Activated naive CD4-positive, alpha-beta T cell treated with anti-CD3 and anti-CD28 coated beads, Interleukin-2, amount 10 ng/mL, durations not matched to agents 7 days and 5 days (primary cell): ENCODE results near the gene PNLIPRP3.

Experiments used
- CTCF ChIA-PET: fragments of 350-600 bp; sonication (Branson Sonifier 250); formaldehyde crosslinking; loops from one replicate; lab custom pipeline; 2021; ENCODE audit warnings: antibody characterized with exemption; lab: Charles Lee
- DNase-seq: peaks from one replicate; pipeline ENCODE4 v3.0.0-alpha.2; 2020
- H3K27ac Mint-ChIP-seq: one replicate; pipeline ENCODE4 v1.8.0; 2021; ENCODE audit warnings: mild to moderate bottlenecking, moderate library complexity, mixed read lengths
- H3K27me3 Mint-ChIP-seq: one replicate; pipeline ENCODE4 v1.8.0; 2021; ENCODE audit warnings: mild to moderate bottlenecking, mixed read lengths
- H3K36me3 Mint-ChIP-seq: one replicate; pipeline ENCODE4 v1.8.0; 2021; ENCODE audit warnings: mixed read lengths
- H3K4me1 Mint-ChIP-seq: one replicate; pipeline ENCODE4 v1.8.0; 2021; ENCODE audit warnings: mixed read lengths
- H3K4me3 Mint-ChIP-seq: one replicate; pipeline ENCODE4 v1.8.0; 2021; ENCODE audit warnings: mild to moderate bottlenecking, moderate library complexity, mixed read lengths
- H3K9me3 Mint-ChIP-seq: one replicate; pipeline ENCODE4 v1.8.0; 2021; ENCODE audit warnings: mixed read lengths

PNLIPRP3 gene

GRCh38 chr10:116466715-116467422 lies 39.2 kb downstream of the PNLIPRP3 start:
- Mint-ChIP-seq H3K4me3 (no peak overlapping the region), H3K4me1 (no peaks in the 10 kb centered on the region), H3K9me3 (no peaks in the 10 kb centered on the region), H3K27me3 (peaks cover 3% of the 10 kb centered on the region), H3K36me3 (no peaks in the 10 kb centered on the region), H3K27ac (no peak overlapping the region)
- CTCF ChIA-PET = no interaction called here
- DNase-seq = no peak

- Mint-ChIP-seq H3K27me3 (peaks cover 3% of the 10 kb centered on the region), H3K36me3 (no peaks in the 10 kb centered on the region), H3K9me3 (no peaks in the 10 kb centered on the region), H3K4me1 (no peaks in the 10 kb centered on the region), H3K4me3 (no peak overlapping the region), H3K27ac (no peak overlapping the region)
- CTCF ChIA-PET = no interaction called here
- no peak for DNase-seq
Measured at GRCh38 chr10:116469437-116469836, 41.8 kb downstream of the PNLIPRP3 start.

GRCh38 chr10:116470071-116470470 lies 42.4 kb downstream of the PNLIPRP3 start:
- Mint-ChIP-seq H3K9me3 (peaks cover 3% of the 10 kb centered on the region), H3K4me3 (no peak overlapping the region), H3K27ac (no peak overlapping the region), H3K27me3 (no peaks in the 10 kb centered on the region), H3K4me1 (no peaks in the 10 kb centered on the region), H3K36me3 (no peaks in the 10 kb centered on the region)
- DNase-seq = no peak
- CTCF ChIA-PET = interaction anchor here (1.3 kb wide), 1 partner anchor 20 kb away, joined by 3 read pairs; no protein-coding TSS in a partner anchor

DNA sequence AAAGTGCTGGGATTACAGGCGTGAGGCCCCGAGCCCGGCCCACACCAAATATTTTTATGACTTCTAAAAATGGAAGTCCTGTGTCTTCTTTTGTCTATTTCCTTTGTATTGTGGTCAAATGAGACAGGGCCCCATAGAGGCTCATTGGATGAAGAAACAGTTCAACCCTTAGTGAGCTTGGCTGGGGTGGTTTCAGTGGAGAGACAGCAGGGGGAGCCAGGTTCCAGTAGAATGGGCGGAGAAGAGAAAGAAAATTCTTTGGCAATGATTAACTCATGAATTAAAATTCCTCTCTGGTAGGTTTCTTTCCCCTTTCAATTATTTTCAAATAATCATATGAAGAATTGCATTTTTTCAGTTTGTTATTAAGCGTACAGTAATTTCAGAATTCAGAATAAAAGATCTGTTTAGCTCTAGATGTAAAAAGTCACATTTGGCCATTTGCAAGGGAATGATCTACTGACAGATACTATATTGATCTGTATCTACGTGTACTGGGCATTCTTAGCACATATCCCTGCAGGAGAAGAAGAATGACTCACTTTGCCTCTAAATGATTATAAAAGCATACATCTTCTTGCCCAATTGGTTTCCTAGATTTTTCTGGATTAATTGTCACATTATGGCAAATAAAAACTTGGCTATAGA lies 43.2 kb downstream of the PNLIPRP3 start:
- CTCF ChIA-PET = interaction anchor here (1.3 kb wide), 1 partner anchor 19 kb away, joined by 3 read pairs; no protein-coding TSS in a partner anchor
- DNase-seq = no peak
- Mint-ChIP-seq H3K27ac (no peak overlapping the region), H3K27me3 (no peaks in the 10 kb centered on the region), H3K4me3 (no peak overlapping the region), H3K9me3 (peaks cover 3% of the 10 kb centered on the region), H3K36me3 (no peaks in the 10 kb centered on the region), H3K4me1 (no peaks in the 10 kb centered on the region)

DNA sequence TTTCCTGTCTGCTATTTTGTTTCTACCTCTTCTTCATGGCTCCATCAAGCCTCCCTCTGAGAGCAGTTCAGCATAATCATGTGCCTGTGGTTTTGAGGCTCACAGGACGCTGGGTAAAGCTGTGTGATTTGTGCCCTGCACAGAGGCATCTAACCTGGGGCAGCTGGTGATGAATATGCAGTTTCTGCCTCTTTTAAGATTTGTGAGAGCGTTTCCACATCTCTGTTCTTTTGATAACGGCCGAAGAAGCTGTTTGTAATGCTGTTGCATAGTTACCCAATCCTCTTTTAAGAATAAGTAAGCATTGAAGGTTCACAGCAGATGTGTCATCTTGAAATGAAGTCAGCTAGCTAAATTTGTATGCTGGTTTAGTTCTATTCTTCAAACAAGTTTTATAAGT lies 45.2 kb downstream of the PNLIPRP3 start:
- no peak for DNase-seq
- Mint-ChIP-seq H3K27me3 (no peaks in the 10 kb centered on the region), H3K36me3 (no peaks in the 10 kb centered on the region), H3K9me3 (peaks cover 3% of the 10 kb centered on the region), H3K4me1 (no peaks in the 10 kb centered on the region), H3K4me3 (no peak overlapping the region), H3K27ac (no peak overlapping the region)
- CTCF ChIA-PET = no interaction called here

- DNase-seq = no peak
- H3K4me1 Mint-ChIP-seq = no peaks in the 10 kb centered on the region
- H3K9me3 Mint-ChIP-seq = peaks cover 3% of the 10 kb centered on the region
- no peaks in the 10 kb centered on the region for H3K36me3 Mint-ChIP-seq
- H3K4me3 Mint-ChIP-seq = no peak overlapping the region
- no peaks in the 10 kb centered on the region for H3K27me3 Mint-ChIP-seq
- no peak overlapping the region for H3K27ac Mint-ChIP-seq
- CTCF ChIA-PET = no interaction called here
Measured at GRCh38 chr10:116475866-116476265, 48.2 kb downstream of the PNLIPRP3 start.

DNA sequence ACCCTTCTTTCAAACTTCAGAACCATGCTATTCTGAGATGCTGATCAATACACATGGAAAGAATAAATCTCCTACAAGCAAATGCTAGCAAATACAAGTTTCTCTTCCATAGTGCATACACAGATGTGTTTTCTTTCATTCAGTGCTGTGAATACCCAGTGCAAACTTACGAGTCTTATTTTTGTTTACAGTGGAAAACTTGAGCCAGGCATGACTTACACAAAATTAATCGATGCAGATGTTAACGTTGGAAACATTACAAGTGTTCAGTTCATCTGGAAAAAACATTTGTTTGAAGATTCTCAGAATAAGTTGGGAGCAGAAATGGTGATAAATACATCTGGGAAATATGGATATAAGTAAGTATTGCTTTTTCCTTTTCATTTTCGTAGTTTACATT lies 48.8 kb downstream of the PNLIPRP3 start:
- Mint-ChIP-seq H3K9me3 (peaks cover 3% of the 10 kb centered on the region), H3K27ac (no peak overlapping the region), H3K36me3 (no peaks in the 10 kb centered on the region), H3K4me1 (no peaks in the 10 kb centered on the region), H3K27me3 (no peaks in the 10 kb centered on the region), H3K4me3 (no peak overlapping the region)
- CTCF ChIA-PET = no interaction called here
- no peak for DNase-seq

GRCh38 chr10:116477986-116478664 lies 50.5 kb downstream of the PNLIPRP3 start:
- DNase-seq = no peak
- Mint-ChIP-seq H3K27ac (no peak overlapping the region), H3K9me3 (peaks cover 3% of the 10 kb centered on the region), H3K27me3 (no peaks in the 10 kb centered on the region), H3K36me3 (no peaks in the 10 kb centered on the region), H3K4me3 (no peak overlapping the region), H3K4me1 (no peaks in the 10 kb centered on the region)
- CTCF ChIA-PET = no interaction called here

DNA sequence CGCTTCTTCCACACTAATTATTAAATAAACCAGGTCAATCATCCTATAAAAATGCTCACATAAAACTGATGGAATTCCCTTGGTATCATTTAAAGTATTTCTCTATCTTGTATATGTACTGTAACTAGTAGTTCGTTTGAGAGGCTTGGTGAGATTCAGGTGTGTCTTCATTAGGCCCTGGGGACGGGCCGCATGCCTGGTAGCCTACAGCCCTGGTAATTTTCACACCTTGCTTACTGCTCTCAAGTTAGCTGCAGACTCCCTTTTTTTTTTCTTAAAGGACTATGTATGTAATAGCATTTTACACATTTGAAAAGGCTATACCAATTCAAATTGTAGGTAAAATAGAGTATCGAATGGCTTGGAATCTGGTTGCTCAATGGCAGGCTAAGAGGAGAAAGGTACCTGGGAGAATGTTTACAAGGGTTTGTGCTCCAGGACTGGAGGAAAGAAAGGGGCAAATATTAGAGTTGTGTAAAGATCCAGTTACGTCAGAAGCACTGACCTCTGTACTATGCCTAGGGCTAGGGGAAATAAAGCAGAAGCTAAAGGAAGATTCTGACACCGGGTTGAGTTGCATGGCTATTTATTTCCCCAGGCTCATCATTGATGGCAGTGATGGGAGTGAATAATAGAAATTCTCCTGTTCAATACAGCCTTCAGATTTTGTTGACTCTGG lies 59.3 kb downstream of the PNLIPRP3 start:
- Mint-ChIP-seq H3K27ac (no peak overlapping the region), H3K36me3 (no peaks in the 10 kb centered on the region), H3K27me3 (no peaks in the 10 kb centered on the region), H3K4me3 (no peak overlapping the region), H3K9me3 (no peaks in the 10 kb centered on the region), H3K4me1 (no peaks in the 10 kb centered on the region)
- DNase-seq = no peak
- CTCF ChIA-PET = interaction anchor here (0.5 kb wide), 1 partner anchor 693 kb away, joined by 4 read pairs; no protein-coding TSS in a partner anchor

- CTCF ChIA-PET = no interaction called here
- Mint-ChIP-seq H3K4me1 (no peaks in the 10 kb centered on the region), H3K36me3 (no peaks in the 10 kb centered on the region), H3K4me3 (no peak overlapping the region), H3K9me3 (no peaks in the 10 kb centered on the region), H3K27ac (no peak overlapping the region), H3K27me3 (no peaks in the 10 kb centered on the region)
- no peak for DNase-seq
Measured at GRCh38 chr10:116487522-116488430, 60.1 kb downstream of the PNLIPRP3 start.

- CTCF ChIA-PET = interaction anchor here (0.6 to 1.1 kb wide), 3 partner anchors 19 to 34 kb away, joined by 3 read pairs; no protein-coding TSS in a partner anchor
- Mint-ChIP-seq H3K36me3 (no peaks in the 10 kb centered on the region), H3K9me3 (no peaks in the 10 kb centered on the region), H3K27me3 (no peaks in the 10 kb centered on the region), H3K4me3 (no peak overlapping the region), H3K27ac (no peak overlapping the region), H3K4me1 (no peaks in the 10 kb centered on the region)
- no peak for DNase-seq
Measured at GRCh38 chr10:116489460-116489859, 61.8 kb downstream of the PNLIPRP3 start.

- no peak for DNase-seq
- no peaks in the 10 kb centered on the region for H3K36me3 Mint-ChIP-seq
- no peaks in the 10 kb centered on the region for H3K4me1 Mint-ChIP-seq
- H3K27me3 Mint-ChIP-seq = no peaks in the 10 kb centered on the region
- CTCF ChIA-PET = interaction anchor here (0.6 to 1.1 kb wide), 3 partner anchors 20 to 35 kb away, joined by 3 read pairs; no protein-coding TSS in a partner anchor
- H3K4me3 Mint-ChIP-seq = no peak overlapping the region
- no peaks in the 10 kb centered on the region for H3K9me3 Mint-ChIP-seq
- no peak overlapping the region for H3K27ac Mint-ChIP-seq
Measured at GRCh38 chr10:116490028-116490662, 62.5 kb downstream of the PNLIPRP3 start.

DNA sequence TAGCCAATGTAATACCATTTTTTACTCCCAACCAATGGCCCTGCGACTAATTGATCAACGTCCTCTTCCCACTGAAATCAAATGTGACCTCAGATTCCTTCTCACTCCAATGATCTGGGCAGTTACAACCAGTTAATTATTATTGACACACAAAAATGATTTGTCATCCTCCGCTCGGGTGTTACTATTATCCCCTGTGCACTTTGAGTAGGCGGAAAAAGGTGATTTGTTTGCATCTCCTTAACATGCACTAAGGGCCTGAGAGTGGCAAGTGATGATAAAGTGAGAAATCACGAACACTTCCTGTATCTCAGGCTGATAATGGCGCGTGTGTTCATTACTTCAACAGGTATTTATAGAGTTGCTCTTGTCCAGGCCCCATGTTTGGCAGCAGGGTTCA lies 77.1 kb downstream of the PNLIPRP3 start:
- CTCF ChIA-PET = no interaction called here
- Mint-ChIP-seq H3K27me3 (no peaks in the 10 kb centered on the region), H3K4me3 (no peak overlapping the region), H3K36me3 (no peaks in the 10 kb centered on the region), H3K27ac (no peak overlapping the region), H3K4me1 (no peaks in the 10 kb centered on the region), H3K9me3 (peaks cover 3% of the 10 kb centered on the region)
- no peak for DNase-seq
